GM18498 (cell line): ENCODE results near the gene B3GNT2.
"Not testable (repeated sequence)": the region's sequence is repeated elsewhere in the genome, so short reads cannot be mapped to it uniquely, and the experiment has no call there.

Experiments used
- ATAC-seq: cut with Tn5 transposase; IDR thresholded peaks from one replicate; pipeline ENCODE4 v1.9.1; 2021; ENCODE audit warnings: mild to moderate bottlenecking, moderate library complexity; ENCODE audit not compliant: unreplicated experiment

Gene B3GNT2, protein sequence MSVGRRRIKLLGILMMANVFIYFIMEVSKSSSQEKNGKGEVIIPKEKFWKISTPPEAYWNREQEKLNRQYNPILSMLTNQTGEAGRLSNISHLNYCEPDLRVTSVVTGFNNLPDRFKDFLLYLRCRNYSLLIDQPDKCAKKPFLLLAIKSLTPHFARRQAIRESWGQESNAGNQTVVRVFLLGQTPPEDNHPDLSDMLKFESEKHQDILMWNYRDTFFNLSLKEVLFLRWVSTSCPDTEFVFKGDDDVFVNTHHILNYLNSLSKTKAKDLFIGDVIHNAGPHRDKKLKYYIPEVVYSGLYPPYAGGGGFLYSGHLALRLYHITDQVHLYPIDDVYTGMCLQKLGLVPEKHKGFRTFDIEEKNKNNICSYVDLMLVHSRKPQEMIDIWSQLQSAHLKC

GRCh38 chr2:62195421-62196277 lies at the start of gene B3GNT2:
TSS of gene B3GNT2 (plus strand) at chr2:62196115. CDS start at chr2:62222221, 26,106 bp downstream.
- ATAC-seq: peak; percentile 61

GRCh38 chr2:62146790-62147189 lies 49.1 kb upstream of the B3GNT2 start:
- ATAC-seq: not testable (repeated sequence)

- ATAC-seq: no peak
Measured at GRCh38 chr2:62147610-62148301, 48.2 kb upstream of the B3GNT2 start.

GRCh38 chr2:62149708-62150107 lies 46.2 kb upstream of the B3GNT2 start:
- ATAC-seq: no peak

DNA sequence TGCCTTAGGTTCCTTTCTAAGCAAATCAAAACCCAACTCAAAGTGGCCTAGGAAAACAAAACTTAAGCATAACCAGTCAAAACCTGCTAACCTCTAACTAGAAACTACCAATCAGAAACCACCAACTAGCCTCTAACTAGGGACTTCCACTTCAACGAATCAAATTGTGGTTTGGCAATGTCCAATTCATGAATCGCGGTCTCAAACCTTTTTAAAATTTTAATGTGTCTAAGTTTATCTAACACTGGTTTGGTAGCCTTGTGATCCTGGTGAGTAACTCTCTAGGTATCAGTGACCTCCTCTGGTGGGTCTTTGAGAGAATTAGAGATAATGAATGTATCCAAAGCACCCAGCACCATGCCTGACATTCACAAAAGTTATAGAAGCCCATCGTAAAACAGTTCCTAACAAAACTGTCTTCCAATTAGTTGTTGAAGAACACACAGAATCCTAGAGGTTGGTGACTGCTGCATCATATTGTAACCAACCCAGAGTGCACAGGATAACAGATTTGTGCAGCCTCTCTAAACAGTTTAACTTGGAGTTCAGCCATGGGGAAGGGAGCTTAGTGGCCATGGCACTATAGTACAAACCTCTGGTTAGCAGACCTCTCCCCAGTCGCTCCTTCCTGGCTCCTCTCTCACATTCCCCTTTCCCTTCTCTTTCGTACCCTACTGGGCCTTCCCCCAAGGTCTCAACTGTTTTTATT lies 45.2 kb upstream of the B3GNT2 start:
- ATAC-seq: no peak

- no peak for ATAC-seq
Measured at GRCh38 chr2:62151306-62151638, 44.6 kb upstream of the B3GNT2 start.

DNA sequence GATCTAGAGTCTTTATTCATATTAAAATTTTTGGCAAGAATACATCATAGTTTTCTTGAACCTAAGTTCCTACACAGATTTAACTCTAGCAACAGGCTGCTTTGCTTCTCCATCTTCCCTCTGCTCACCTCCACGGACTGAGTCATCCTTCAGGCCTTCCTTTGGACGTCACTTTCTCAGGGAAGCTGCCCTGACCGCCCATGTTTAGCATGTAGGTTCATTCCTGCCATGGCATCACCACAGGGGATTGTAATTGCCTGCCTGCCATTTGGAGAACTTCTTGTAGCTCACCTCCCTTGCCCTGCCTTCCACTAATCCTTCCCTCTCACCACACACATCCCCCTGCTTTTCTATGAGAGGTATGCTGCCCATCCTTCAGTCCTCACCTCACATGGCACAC lies 43.9 kb upstream of the B3GNT2 start:
- no peak for ATAC-seq

GRCh38 chr2:62156861-62157496 lies 38.9 kb upstream of the B3GNT2 start:
- ATAC-seq: no peak

GRCh38 chr2:62158444-62159121 lies 37.3 kb upstream of the B3GNT2 start:
- ATAC-seq: no peak

GRCh38 chr2:62160691-62161090 lies 35.2 kb upstream of the B3GNT2 start:
- not testable (repeated sequence) for ATAC-seq

- no peak for ATAC-seq
Measured at GRCh38 chr2:62163106-62163831, 32.6 kb upstream of the B3GNT2 start.

- ATAC-seq: no peak
Measured at GRCh38 chr2:62163834-62164233, 32.1 kb upstream of the B3GNT2 start.

DNA sequence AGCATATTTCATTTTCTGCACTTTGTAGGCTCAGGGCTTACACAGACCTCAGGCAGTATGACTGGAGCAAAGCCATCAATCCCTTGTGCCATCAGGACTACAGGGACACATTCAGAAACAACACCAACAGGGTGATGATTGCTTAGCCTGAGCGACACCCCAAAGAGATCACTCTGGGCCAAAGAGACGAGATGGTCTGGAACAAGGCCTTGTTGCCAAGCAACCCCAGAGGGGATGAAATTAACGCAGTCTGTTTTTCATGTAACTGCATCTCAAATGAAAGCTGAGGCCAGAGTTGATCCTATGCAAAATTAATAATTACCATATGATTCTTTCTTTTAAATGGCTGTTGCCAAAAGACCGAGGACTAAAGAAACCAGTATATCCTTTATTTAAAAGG lies 20.2 kb upstream of the B3GNT2 start:
- no peak for ATAC-seq

DNA sequence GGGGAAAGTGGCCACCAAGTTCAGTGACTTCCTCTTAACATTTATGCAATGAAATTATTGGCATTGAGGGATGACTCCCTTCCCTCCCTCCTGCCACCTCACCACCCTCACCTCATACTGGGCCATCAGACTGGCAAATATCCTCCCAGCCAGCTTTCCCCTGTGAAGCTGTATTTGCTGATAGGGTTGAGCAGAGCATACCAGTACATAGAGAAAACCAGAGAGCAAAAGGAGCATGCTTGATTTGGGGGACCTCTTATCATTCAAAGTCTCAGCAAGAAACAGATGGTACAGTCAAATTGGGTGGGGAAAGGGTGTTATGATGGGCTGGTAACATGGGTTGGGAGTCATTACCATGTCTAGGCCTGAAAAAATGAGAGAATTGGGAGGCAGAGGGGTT lies 19.1 kb upstream of the B3GNT2 start:
- ATAC-seq: no peak

GRCh38 chr2:62177392-62178049 lies 18.4 kb upstream of the B3GNT2 start:
- ATAC-seq: no peak

DNA sequence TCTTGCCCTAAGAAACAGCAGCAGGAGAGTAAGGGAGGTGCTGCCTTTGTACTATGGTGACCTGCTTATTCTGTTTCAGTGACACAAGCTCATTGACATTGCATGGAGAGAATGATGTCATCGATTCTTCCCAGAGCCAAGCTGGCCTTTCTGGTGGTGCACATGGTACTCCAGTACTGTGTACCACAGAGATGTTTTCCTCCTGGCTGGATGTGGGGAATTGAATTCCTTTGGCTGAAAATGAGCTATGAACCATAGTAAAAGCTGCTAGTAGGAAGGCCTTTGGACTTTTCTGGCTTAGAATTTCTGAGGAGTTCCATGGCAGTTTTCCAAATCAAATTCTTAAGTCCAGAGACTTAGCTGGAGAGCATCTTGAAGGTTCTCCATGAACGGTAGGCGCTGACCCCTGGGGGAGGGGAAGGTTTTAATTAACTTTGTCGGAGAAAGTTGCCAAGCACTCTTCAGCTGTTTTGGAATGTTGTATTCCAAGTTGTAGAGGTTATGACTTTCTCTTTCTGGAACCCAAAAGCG lies 17.1 kb upstream of the B3GNT2 start:
- ATAC-seq: no peak

DNA sequence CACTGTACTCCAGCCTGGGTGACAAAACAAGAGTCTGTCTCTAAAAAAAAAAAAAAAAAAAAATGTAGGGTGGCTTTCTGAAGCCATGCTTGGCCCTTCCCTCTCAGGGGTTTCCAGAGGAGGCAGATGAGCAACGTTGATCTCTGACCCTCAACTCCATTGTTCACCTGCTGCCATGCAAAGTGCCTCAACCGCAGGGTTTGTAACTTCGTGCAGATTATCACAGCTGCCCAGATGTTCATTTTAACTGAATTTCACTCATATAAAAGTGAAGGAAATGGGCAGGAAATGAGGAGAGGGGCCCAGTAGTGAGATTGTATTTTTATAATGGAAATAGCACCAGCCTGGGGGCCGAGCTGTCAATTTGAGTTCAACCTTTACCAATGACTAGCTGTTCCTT lies 14.9 kb upstream of the B3GNT2 start:
- no peak for ATAC-seq

DNA sequence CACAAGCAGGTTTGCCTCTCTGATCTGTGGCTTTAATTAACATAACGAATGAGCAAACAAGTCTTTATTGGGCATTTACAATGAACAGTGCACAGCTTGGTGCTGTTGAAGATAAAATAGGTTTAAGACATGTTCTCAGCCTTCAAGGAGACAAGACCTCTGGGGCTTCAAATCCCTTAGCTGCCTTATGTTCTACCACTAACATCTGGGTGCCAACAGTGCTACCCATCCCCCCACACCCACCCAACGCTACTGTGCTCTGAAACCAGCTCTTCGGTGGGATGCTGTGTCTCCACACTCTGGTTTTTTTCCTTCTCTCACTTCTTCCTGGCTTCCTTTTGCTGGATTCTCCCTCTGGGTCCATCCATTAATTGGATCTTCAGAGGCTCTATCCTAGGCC lies 14.1 kb upstream of the B3GNT2 start:
- no peak for ATAC-seq
